Fibroblast of lung (primary cell): ENCODE measurements around the gene IVD. TPM values are rescaled to one million over a fixed set of nuclear protein-coding genes. Genes with fewer than 3 reads are reported as not detected.

Source experiments
- DNase-seq, 2 donors: peaks; one replicate each; pipeline versions ENCODE4 v3.0.0 to v3.0.0-alpha.2; 2010; ENCODE audit warnings: low read depth in 2 of 2
- H2AFZ ChIP-seq: 2 replicates; pipeline ENCODE4 v1.5.1; 2012; ENCODE audit warnings: low read length, control low read depth, inconsistent platforms
- H3K27ac ChIP-seq: 2 replicates; pipeline ENCODE4 v1.5.1; 2011; ENCODE audit warnings: low read length, control low read depth; ENCODE audit not compliant: insufficient read depth
- H3K27me3 ChIP-seq: 2 replicates; pipeline ENCODE4 v1.5.1; 2011; ENCODE audit warnings: mild to moderate bottlenecking, low read length; ENCODE audit not compliant: control insufficient read depth, insufficient read depth
- H3K36me3 ChIP-seq: 2 replicates; pipeline ENCODE4 v1.5.1; 2011; ENCODE audit warnings: low read length; ENCODE audit not compliant: control insufficient read depth, insufficient read depth
- H3K4me1 ChIP-seq: 2 replicates; pipeline ENCODE4 v1.5.1; 2011; ENCODE audit warnings: low read length; ENCODE audit not compliant: control insufficient read depth, insufficient read depth; ENCODE audit errors: extremely low read depth
- H3K4me2 ChIP-seq: 2 replicates; pipeline ENCODE4 v1.5.1; 2011; ENCODE audit warnings: low read length, control low read depth; ENCODE audit not compliant: insufficient read depth; ENCODE audit errors: extremely low read depth
- H3K4me3 ChIP-seq, 4 experiments: fragments of 200-600 bp in 1 of 4; sonication (generic) in 1 of 4; replicated peaks in 1 of 4; 2 replicates each; pipeline ENCODE4 v1.5.1; 2011 to 2016; ENCODE audit warnings: low read length in 4 of 4, low read depth in 3 of 4, mild to moderate bottlenecking in 3 of 4, control low read depth in 2 of 4, inconsistent platforms in 1 of 4, mixed read lengths in 1 of 4; ENCODE audit not compliant: insufficient read depth in 1 of 4; ENCODE audit errors: control extremely low read depth in 1 of 4
- H3K79me2 ChIP-seq: 2 replicates; pipeline ENCODE4 v1.5.1; 2012; ENCODE audit warnings: mild to moderate bottlenecking, low read length, inconsistent platforms; ENCODE audit not compliant: control insufficient read depth, insufficient read depth
- H3K9ac ChIP-seq: 2 replicates; pipeline ENCODE4 v1.5.1; 2011; ENCODE audit warnings: mild to moderate bottlenecking, low read length, control low read depth; ENCODE audit not compliant: insufficient read depth
- H3K9me3 ChIP-seq: 2 replicates; pipeline ENCODE4 v1.5.1; 2012; ENCODE audit warnings: low read depth, low read length; ENCODE audit not compliant: control insufficient read depth, insufficient read depth
- H4K20me1 ChIP-seq: 2 replicates; pipeline ENCODE4 v1.5.1; 2011; ENCODE audit warnings: low read length; ENCODE audit not compliant: control insufficient read depth, insufficient read depth; ENCODE audit errors: extremely low read depth
- EZH2 ChIP-seq: IDR thresholded peaks from 2 replicates; pipeline ENCODE4 v1.5.1; 2012; ENCODE audit warnings: low read length, control low read depth, mild to moderate bottlenecking; ENCODE audit errors: missing control alignments
- polyA plus RNA-seq, 2 donors: library from polyadenylated mRNA; depleted of rRNA in 1 of 2; stranded (reverse) in 1 of 2; unstranded in 1 of 2; fragments of >200 nt; gene quantifications; 2 replicates each; pipeline ENCODE4 v1.2.1, GENCODE V29; 2011 to 2012; ENCODE audit warnings: missing spikeins in 1 of 2
- total RNA-seq: library from RNA; depleted of rRNA; stranded (reverse); fragments of >200 nt; gene quantifications from 2 replicates; pipeline ENCODE4 v1.2.1, GENCODE V29; 2014
- TF ChIP-seq, protein P1 (sequence below), 2 donors: IDR thresholded peaks in 1 of 2; conservative IDR thresholded peaks in 1 of 2; 1 replicate in 1 of 2; 2 replicates in 1 of 2; pipeline ENCODE4 v1.5.1; 2011 to 2012; ENCODE audit warnings: low read length in 2 of 2, control low read depth in 1 of 2, inconsistent platforms in 1 of 2, low read depth in 1 of 2, mild to moderate bottlenecking in 1 of 2

IVD gene
- total and polyA plus RNA-seq, 2 donors (not counting 1 experiment from before 2014, with no cell fraction given), result 37.9 to 61.8 TPM

DNA sequence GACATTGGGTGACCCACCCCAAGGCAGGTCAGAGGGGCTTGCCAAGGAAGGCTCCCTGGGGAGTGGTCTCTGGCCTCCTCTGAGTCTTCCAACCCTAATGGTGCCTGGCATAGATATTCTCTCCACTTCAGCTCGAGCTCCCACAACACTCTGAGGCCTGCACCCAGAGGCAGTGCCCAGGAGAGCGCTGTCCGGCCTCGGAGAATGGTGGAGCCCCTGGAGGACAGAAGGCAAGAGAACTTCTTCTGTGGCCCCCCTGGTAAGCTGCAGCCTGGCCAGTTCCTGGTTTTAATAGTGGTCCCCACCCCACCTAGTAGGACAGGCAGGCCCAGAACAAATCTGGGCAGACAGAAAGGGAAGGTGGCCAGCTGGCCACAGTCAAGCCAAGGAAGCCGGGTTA lies 40.6 kb upstream of the IVD start:
- Histone ChIP-seq H3K9ac (no peak overlapping the region), H3K36me3 (no peaks in the 10 kb centered on the region)
- TF ChIP-seq EZH2, result no peak
- TF ChIP-seq, protein P1, sequence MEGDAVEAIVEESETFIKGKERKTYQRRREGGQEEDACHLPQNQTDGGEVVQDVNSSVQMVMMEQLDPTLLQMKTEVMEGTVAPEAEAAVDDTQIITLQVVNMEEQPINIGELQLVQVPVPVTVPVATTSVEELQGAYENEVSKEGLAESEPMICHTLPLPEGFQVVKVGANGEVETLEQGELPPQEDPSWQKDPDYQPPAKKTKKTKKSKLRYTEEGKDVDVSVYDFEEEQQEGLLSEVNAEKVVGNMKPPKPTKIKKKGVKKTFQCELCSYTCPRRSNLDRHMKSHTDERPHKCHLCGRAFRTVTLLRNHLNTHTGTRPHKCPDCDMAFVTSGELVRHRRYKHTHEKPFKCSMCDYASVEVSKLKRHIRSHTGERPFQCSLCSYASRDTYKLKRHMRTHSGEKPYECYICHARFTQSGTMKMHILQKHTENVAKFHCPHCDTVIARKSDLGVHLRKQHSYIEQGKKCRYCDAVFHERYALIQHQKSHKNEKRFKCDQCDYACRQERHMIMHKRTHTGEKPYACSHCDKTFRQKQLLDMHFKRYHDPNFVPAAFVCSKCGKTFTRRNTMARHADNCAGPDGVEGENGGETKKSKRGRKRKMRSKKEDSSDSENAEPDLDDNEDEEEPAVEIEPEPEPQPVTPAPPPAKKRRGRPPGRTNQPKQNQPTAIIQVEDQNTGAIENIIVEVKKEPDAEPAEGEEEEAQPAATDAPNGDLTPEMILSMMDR (conservative IDR thresholded peaks at IDR 0.05 in 1 of 2, IDR thresholded peaks at IDR 0.05 in 1 of 2; ENCODE audit: low read depth in 1 of 2, low read length in 2 of 2), result no peak

DNA sequence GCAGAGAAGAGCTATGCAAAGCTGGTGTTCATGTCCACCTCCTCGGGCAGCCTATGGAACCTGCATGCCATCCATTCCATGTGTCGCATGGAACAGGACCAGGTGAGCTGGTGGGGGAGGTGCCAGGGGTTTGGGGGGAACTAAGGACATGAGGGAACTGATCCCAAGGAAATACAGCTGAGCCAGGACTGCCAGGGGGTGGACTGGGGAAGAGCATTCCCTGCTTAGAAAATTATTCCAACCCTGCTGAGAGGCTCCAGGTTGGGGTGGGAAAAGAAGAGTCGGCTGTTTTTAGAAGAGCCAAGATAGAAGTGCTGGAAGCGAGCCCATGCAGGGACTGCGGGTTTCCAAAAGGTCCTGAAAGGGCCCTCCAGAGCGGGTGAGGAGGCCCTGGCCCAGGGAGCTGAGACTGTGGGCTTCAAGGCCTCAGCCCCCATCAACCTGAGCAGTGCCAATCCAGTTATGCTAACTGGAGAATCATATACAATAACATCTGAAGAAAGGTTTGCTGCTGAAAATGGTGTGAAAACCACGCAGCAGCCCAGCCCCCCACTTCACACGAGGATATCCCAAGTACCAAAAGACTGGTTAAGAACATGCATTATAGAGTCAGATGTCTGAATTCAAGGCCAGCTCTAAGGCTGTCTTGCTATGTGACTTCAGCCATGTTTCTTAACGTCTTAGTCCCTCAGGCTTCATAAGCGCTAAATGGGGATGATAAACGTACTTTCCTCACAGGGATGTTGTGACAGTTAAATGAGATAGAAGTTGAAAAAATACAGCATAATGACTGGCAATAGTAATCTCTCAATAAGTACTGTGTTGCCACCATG lies 39.8 kb upstream of the IVD start:
- no peak overlapping the region for H3K9ac ChIP-seq
- H3K4me1 ChIP-seq, result peaks cover 3% of the 10 kb centered on the region
- TF ChIP-seq EZH2, result no peak
- TF ChIP-seq, protein P1 (conservative IDR thresholded peaks at IDR 0.05 in 1 of 2, IDR thresholded peaks at IDR 0.05 in 1 of 2; ENCODE audit: low read depth in 1 of 2, low read length in 2 of 2), result no peak
- H3K27ac ChIP-seq, result no peak overlapping the region
- no peaks in the 10 kb centered on the region for H3K9me3 ChIP-seq
- H4K20me1 ChIP-seq, result no peaks in the 10 kb centered on the region
- no peaks in the 10 kb centered on the region for H3K79me2 ChIP-seq
- peaks cover 9% of the 10 kb centered on the region for H3K27me3 ChIP-seq
- no peak for DNase-seq
- no peaks in the 10 kb centered on the region for H3K36me3 ChIP-seq
- no peak overlapping the region for H3K4me3 ChIP-seq
- no peak overlapping the region for H3K4me2 ChIP-seq
- H2AFZ ChIP-seq, result no peak overlapping the region

More for the DNA sequence above, 40.6 kb upstream of the IVD start:
- no peaks in the 10 kb centered on the region for H4K20me1 ChIP-seq
- H3K4me2 ChIP-seq, result no peak overlapping the region
- H3K4me1 ChIP-seq, result peaks cover 3% of the 10 kb centered on the region
- no peak overlapping the region for H3K4me3 ChIP-seq
- H2AFZ ChIP-seq, result no peak overlapping the region
- no peaks in the 10 kb centered on the region for H3K79me2 ChIP-seq
- no peak for DNase-seq
- H3K27ac ChIP-seq, result no peak overlapping the region
- no peaks in the 10 kb centered on the region for H3K9me3 ChIP-seq
- H3K27me3 ChIP-seq, result peaks cover 18% of the 10 kb centered on the region

DNA sequence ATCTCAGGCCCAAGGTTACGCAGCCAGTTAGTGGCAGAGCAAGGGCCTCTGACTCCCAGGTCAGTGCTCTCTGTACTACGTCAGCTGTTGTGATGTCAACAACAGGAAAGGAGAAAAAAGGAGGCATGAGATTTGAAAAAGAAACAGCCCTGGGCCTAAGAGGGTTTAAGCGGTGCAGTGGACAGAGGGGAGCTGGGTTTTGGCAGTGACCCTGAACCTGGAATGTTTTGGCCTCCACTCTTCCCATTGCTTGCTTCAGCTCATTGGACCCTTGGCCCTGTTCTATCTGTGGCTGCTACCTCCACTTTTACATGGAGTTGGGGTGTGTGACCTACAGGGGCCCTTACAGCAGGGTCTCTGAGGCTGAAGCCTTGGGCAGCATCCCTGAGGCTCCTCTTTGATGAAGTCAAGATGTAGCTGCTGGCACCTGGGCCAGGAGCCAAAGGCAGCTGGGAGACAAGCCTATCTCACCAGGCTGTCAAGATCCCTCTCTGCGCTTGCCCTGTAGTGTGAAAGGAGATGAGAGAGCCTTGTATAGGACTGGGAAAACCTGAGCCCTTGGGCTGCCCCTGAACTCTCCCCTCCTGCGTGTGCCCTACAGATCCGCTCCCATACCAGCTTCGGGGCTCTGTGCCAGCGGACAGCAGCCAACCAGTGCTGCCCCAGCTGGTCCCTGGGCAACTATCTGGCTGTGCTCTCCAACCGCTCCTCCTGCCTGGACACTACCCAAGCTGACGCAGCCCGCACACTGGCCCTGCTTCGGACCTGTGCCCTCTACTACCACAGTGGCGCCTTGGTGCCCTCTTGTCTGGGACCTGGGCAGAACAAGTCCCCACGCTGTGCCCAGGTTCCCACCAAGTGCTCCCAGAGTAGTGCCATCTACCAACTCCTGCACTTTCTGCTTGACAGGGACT lies 38.9 kb upstream of the IVD start:
- Histone ChIP-seq H3K4me1 (peaks cover 3% of the 10 kb centered on the region), H2AFZ (no peak overlapping the region), H3K79me2 (no peaks in the 10 kb centered on the region), H3K4me3 (no peak overlapping the region), H3K4me2 (no peak overlapping the region), H3K27ac (no peak overlapping the region), H3K27me3 (peaks cover 9% of the 10 kb centered on the region), H4K20me1 (no peaks in the 10 kb centered on the region), H3K9ac (no peak overlapping the region), H3K36me3 (no peaks in the 10 kb centered on the region), H3K9me3 (no peaks in the 10 kb centered on the region)
- TF ChIP-seq EZH2, result no peak
- TF ChIP-seq, protein P1 (conservative IDR thresholded peaks at IDR 0.05 in 1 of 2, IDR thresholded peaks at IDR 0.05 in 1 of 2; ENCODE audit: low read depth in 1 of 2, low read length in 2 of 2), result no peak
- DNase-seq, result no peak
